Gastroesophageal sphincter (tissue), 4 donors: Measurements from ENCODE around the gene ZNF385D. TPM values are rescaled to one million over a fixed set of nuclear protein-coding genes. Genes with fewer than 3 reads are reported as not detected.

Experiments
- ATAC-seq: fragments of 150-250 bp; one replicate; pipeline ENCODE4 v1.9.1; 2016; ENCODE audit warnings: mild to moderate bottlenecking, moderate library complexity
- H3K27ac ChIP-seq, 4 donors: fragments of 200-600 bp; sonication (generic) in 3 of 4; 1 replicate in 3 of 4; 2 replicates in 1 of 4; pipeline ENCODE4 v1.5.1; 2016 to 2019
- H3K27me3 ChIP-seq: fragments of 200-600 bp; sonication (generic); one replicate; pipeline ENCODE4 v1.5.1; 2019
- H3K36me3 ChIP-seq, 2 donors: fragments of 200-600 bp; sonication (generic); one replicate each; pipeline ENCODE4 v1.5.1; 2019; ENCODE audit warnings: control low read depth in 1 of 2
- H3K4me1 ChIP-seq, 3 donors: fragments of 200-600 bp; sonication (generic); 1 replicate in 2 of 3; 2 replicates in 1 of 3; pipeline ENCODE4 v1.5.1; 2016 to 2019; ENCODE audit warnings: control low read depth in 2 of 3
- H3K4me3 ChIP-seq, 2 donors: fragments of 200-600 bp; sonication (generic); one replicate each; pipeline ENCODE4 v1.5.1; 2019; ENCODE audit warnings: mild to moderate bottlenecking in 1 of 2, moderate library complexity in 1 of 2
- H3K9me3 ChIP-seq, 3 donors: fragments of 200-600 bp; sonication (generic); one replicate each; pipeline ENCODE4 v1.5.1; 2017 to 2019; ENCODE audit warnings: control low read depth in 2 of 3
- CTCF ChIP-seq, 4 experiments: fragments of 200-600 bp in 2 of 4; fragments of 450-650 bp in 2 of 4; sonication (generic) in 1 of 4; IDR thresholded peaks; one replicate each; pipeline ENCODE4 v1.5.1; 2017 to 2019; ENCODE audit warnings: antibody characterized with exemption in 4 of 4, mild to moderate bottlenecking in 2 of 4, moderate library complexity in 2 of 4
- EP300 ChIP-seq: sonication (generic); formaldehyde crosslinking; IDR thresholded peaks from one replicate; pipeline ENCODE4 v1.6.1; 2017; ENCODE audit warnings: antibody characterized with exemption, mild to moderate bottlenecking
- POLR2A ChIP-seq, 2 donors: fragments of 450-650 bp; IDR thresholded peaks; one replicate each; pipeline ENCODE4 v1.6.1; 2017; ENCODE audit warnings: antibody characterized with exemption in 2 of 2, mild to moderate bottlenecking in 2 of 2, moderate library complexity in 1 of 2
- POLR2AphosphoS5 ChIP-seq: sonication (generic); formaldehyde crosslinking; IDR thresholded peaks from one replicate; pipeline ENCODE4 v1.6.1; 2017; ENCODE audit warnings: antibody characterized with exemption
- WGBS, 2 donors: methylation state at CpG; one replicate each; pipeline ENCODE4 v1.1.5; 2018; ENCODE audit warnings: low coverage in 1 of 2; 5-methylcytosine and 5-hydroxymethylcytosine counted together
- total RNA-seq, 4 donors: library from RNA; depleted of rRNA; stranded (reverse); fragments of >200 nt; gene quantifications; one replicate each; pipeline ENCODE4 v1.1.0, GENCODE V29; 2016

Gene ZNF385D
- total RNA-seq, 4 donors from 2014 or later, result 8.1 to 17.9 (median 11.3) TPM

GRCh38 chr3:21734746-21735145 lies 16.3 kb downstream of the ZNF385D start:
- TF ChIP-seq CTCF (IDR thresholded peaks at IDR 0.05) (no peak), POLR2A (IDR thresholded peaks at IDR 0.05) (no peak), POLR2AphosphoS5 (no peak), EP300 (no peak)
- Histone ChIP-seq H3K36me3 (no peaks in the 10 kb centered on the region), H3K27me3 (no peaks in the 10 kb centered on the region), H3K9me3 (no peaks in the 10 kb centered on the region), H3K4me1 (peaks cover 0 to 24% (median 0%) of the 10 kb centered on the region in 3 donors), H3K27ac (no peak overlapping the region), H3K4me3 (no peak overlapping the region)
- 33 to 52% methylated on average over 1 to 3 of the region's 3 CpGs for WGBS, 2 donors
- no peak for ATAC-seq

- no peak for ATAC-seq
- peaks cover 0 to 12% (median 0%) of the 10 kb centered on the region in 3 donors for H3K9me3 ChIP-seq
- H3K27me3 ChIP-seq, result no peaks in the 10 kb centered on the region
- no peaks in the 10 kb centered on the region for H3K36me3 ChIP-seq
- H3K4me3 ChIP-seq, result no peak overlapping the region
- WGBS, 2 donors, result 31 to 65% methylated on average over 3 to 6 of the region's 6 CpGs
- no peak for TF ChIP-seq POLR2AphosphoS5
- TF ChIP-seq EP300, result no peak
- no peak for TF ChIP-seq POLR2A (IDR thresholded peaks at IDR 0.05)
- TF ChIP-seq CTCF (IDR thresholded peaks at IDR 0.05), result no peak
- peaks cover 0 to 15% (median 0%) of the 10 kb centered on the region in 3 donors for H3K4me1 ChIP-seq
- no peak overlapping the region for H3K27ac ChIP-seq
Observed at GRCh38 chr3:21729888-21730459, 21.0 kb downstream of the ZNF385D start.

- Histone ChIP-seq H3K9me3 (peaks cover 0 to 12% (median 0%) of the 10 kb centered on the region in 3 donors), H3K27ac (no peak overlapping the region), H3K36me3 (no peaks in the 10 kb centered on the region), H3K27me3 (no peaks in the 10 kb centered on the region), H3K4me1 (peaks cover 0 to 15% (median 0%) of the 10 kb centered on the region in 3 donors), H3K4me3 (no peak overlapping the region)
- TF ChIP-seq EP300, result no peak
- TF ChIP-seq CTCF (IDR thresholded peaks at IDR 0.05), result no peak
- TF ChIP-seq POLR2A (IDR thresholded peaks at IDR 0.05), result no peak
- TF ChIP-seq POLR2AphosphoS5, result no peak
- WGBS, 2 donors, result 18 to 44% methylated on average over 1 of the region's 1 CpG
- no peak for ATAC-seq
Observed at GRCh38 chr3:21729331-21729730, 21.7 kb downstream of the ZNF385D start.

GRCh38 chr3:21722768-21723167 lies 28.2 kb downstream of the ZNF385D start:
- 68 to 75% methylated on average over 2 to 3 of the region's 3 CpGs for WGBS, 2 donors
- H3K9me3 ChIP-seq, result peaks cover 0 to 10% (median 0%) of the 10 kb centered on the region in 3 donors
- TF ChIP-seq CTCF (IDR thresholded peaks at IDR 0.05) (no peak), EP300 (no peak), POLR2AphosphoS5 (no peak), POLR2A (IDR thresholded peaks at IDR 0.05) (no peak)
- H3K27ac ChIP-seq, result no peak overlapping the region
- H3K36me3 ChIP-seq, result no peaks in the 10 kb centered on the region
- no peaks in the 10 kb centered on the region for H3K27me3 ChIP-seq
- no peak overlapping the region for H3K4me3 ChIP-seq
- H3K4me1 ChIP-seq, result peaks cover 0 to 24% (median 2%) of the 10 kb centered on the region in 3 donors
- ATAC-seq, result no peak

- Histone ChIP-seq H3K4me3 (no peak overlapping the region), H3K4me1 (peaks cover 0 to 28% (median 2%) of the 10 kb centered on the region in 3 donors), H3K27me3 (no peaks in the 10 kb centered on the region), H3K36me3 (no peaks in the 10 kb centered on the region), H3K27ac (no peak overlapping the region), H3K9me3 (peaks cover 0 to 5% (median 0%) of the 10 kb centered on the region in 3 donors)
- TF ChIP-seq POLR2AphosphoS5 (no peak), EP300 (no peak), CTCF (IDR thresholded peaks at IDR 0.05) (no peak), POLR2A (IDR thresholded peaks at IDR 0.05) (no peak)
- WGBS, 2 donors, result 91 to 98% methylated on average over 3 to 4 of the region's 4 CpGs
- no peak for ATAC-seq
Observed at GRCh38 chr3:21722301-21722700, 28.7 kb downstream of the ZNF385D start.
